Measurements from ENCODE around the gene ITGB4.
A peak's percentile ranks its signal among the peaks of the same experiment; 100 is the strongest.

The ITGB4 gene

GRCh38 chr17:75698659-75699058 is 22.6 kb upstream of the ITGB4 start:
- DNase-seq, result no peak

- DNase-seq, result no peak
Observed at GRCh38 chr17:75701288-75701687, 20.0 kb upstream of the ITGB4 start.

- no peak for DNase-seq
Observed at GRCh38 chr17:75703191-75703590, 18.1 kb upstream of the ITGB4 start.

- peak in 1 of 3 donors; percentile 23 for DNase-seq
Observed at GRCh38 chr17:75703591-75703990, 17.7 kb upstream of the ITGB4 start.

- no peak for DNase-seq
Observed at GRCh38 chr17:75704963-75705875, 16.0 kb upstream of the ITGB4 start.

GRCh38 chr17:75706042-75706728 is 15.1 kb upstream of the ITGB4 start:
- DNase-seq, result no peak

GRCh38 chr17:75707079-75707571 is 14.1 kb upstream of the ITGB4 start:
- DNase-seq, result no peak

- no peak for DNase-seq
Observed at GRCh38 chr17:75712446-75712845, 8.8 kb upstream of the ITGB4 start.

GRCh38 chr17:75719732-75720131 is 1.5 kb upstream of the ITGB4 start:
- no peak for DNase-seq

GRCh38 chr17:75721463-75722011 is 278 bp downstream of the ITGB4 start:
- peak in 1 of 3 donors; percentile 29 for DNase-seq

GRCh38 chr17:75722076-75722475 is 817 bp downstream of the ITGB4 start:
- no peak for DNase-seq

GRCh38 chr17:75722542-75723095 is 1.4 kb downstream of the ITGB4 start:
- no peak for DNase-seq

GRCh38 chr17:75723171-75723930 is 2.1 kb downstream of the ITGB4 start:
- peak; percentile 40 to 71 (median 56) for DNase-seq

- no peak for DNase-seq
Observed at GRCh38 chr17:75724016-75725003, 3.1 kb downstream of the ITGB4 start.

GRCh38 chr17:75725504-75725903 is 4.2 kb downstream of the ITGB4 start:
- DNase-seq, result no peak

GRCh38 chr17:75727391-75727790 is 6.1 kb downstream of the ITGB4 start:
- no peak for DNase-seq

GRCh38 chr17:75729351-75729750 is 8.1 kb downstream of the ITGB4 start:
- no peak for DNase-seq

GRCh38 chr17:75730065-75730464 is 8.8 kb downstream of the ITGB4 start:
- DNase-seq, result no peak

- DNase-seq, result no peak
Observed at GRCh38 chr17:75731086-75731715, 9.9 kb downstream of the ITGB4 start.

GRCh38 chr17:75731716-75732498 is 10.6 kb downstream of the ITGB4 start:
- no peak for DNase-seq
